H1 (cell line): ENCODE results near the gene FNDC11.

Source experiments
- CEBPB ChIP-seq: IDR thresholded peaks from 2 replicates; pipeline ENCODE4 v1.6.1; 2012; ENCODE audit warnings: low read depth, low read length
- CTCF ChIP-seq, 3 experiments: IDR thresholded peaks; 1 replicate in 2 of 3; 2 replicates in 1 of 3; pipeline versions ENCODE4 v1.5.1 to v1.6.1; 2011; ENCODE audit warnings: low read length in 3 of 3, mild to moderate bottlenecking in 3 of 3, inconsistent platforms in 2 of 3, low read depth in 1 of 3, moderate library complexity in 1 of 3; ENCODE audit not compliant: insufficient read depth in 1 of 3; ENCODE audit errors: control extremely low read depth in 1 of 3
- POLR2AphosphoS5 ChIP-seq: IDR thresholded peaks from 2 replicates; pipeline ENCODE4 v1.6.1; 2011; ENCODE audit warnings: low read depth, low read length
- RBBP5 ChIP-seq: IDR thresholded peaks from 2 replicates; pipeline ENCODE4 v1.7.1; 2012; ENCODE audit warnings: low read depth, mild to moderate bottlenecking, inconsistent platforms, low read length, moderate library complexity, borderline replicate concordance
- SUZ12 ChIP-seq: fragments of 200-600 bp; sonication (generic); IDR thresholded peaks from 2 replicates; pipeline ENCODE4 v1.6.1; 2012; ENCODE audit warnings: mild to moderate bottlenecking, inconsistent platforms, low read length, moderate library complexity, mixed read lengths
- TCF12 ChIP-seq: IDR thresholded peaks from 2 replicates; pipeline ENCODE4 v1.6.1; 2011; ENCODE audit warnings: low read depth, mild to moderate bottlenecking, low read length
- YY1 ChIP-seq: IDR thresholded peaks from 2 replicates; pipeline ENCODE4 v1.6.1; 2011; ENCODE audit warnings: low read depth, mild to moderate bottlenecking, low read length

DNA sequence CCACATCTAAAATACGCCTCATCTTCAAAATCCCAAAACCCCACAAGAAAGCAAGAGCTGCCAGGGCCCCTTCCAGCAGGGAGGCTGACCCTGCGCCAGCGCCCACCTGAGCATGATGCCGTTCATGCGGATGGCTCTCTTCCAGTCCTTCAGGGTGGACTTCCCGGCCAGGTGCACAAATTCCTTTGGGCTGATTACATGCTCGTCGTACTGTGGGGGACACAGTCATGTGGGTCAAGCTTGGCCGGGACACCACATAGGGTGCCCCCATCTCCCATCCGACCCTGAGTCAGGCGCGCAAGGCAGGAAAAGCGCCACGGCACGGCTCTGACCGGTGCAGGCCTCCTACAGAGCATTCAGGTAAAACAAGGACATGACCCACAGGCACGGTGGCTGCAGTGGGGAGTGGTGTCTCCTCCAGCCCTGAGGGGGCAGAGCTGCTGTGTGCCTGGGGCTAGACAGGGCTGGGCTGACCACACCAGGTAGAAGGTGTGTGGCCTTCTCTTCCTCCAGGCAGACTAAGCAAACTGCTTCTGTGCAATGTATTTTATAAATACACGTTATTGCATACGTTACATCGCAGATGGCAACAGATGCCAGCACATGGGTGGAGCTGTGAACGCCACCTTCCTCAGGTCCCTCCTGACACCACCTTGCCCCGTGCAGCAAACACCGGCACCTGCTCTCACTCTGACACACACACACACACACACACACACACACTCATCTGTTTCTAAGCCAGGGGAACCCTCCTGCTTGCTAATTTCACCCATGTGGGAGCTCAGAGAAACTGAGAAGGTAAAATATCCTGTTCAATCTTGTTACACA lies 43.9 kb downstream of the FNDC11 start:
- no peak for TF ChIP-seq SUZ12
- TF ChIP-seq RBBP5 = no peak
- no peak for TF ChIP-seq YY1
- TF ChIP-seq POLR2AphosphoS5 = no peak
- TF ChIP-seq CTCF (IDR thresholded peaks at IDR 0.05; ENCODE audit: control extremely low read depth in 1 of 3, insufficient read depth in 1 of 3, low read depth in 1 of 3, low read length in 3 of 3) = no peak
- no peak for TF ChIP-seq CEBPB
- no peak for TF ChIP-seq TCF12
